GM18870 (cell line): ENCODE data around the gene RASGRP1.

Source experiments
- ATAC-seq: cut with Tn5 transposase; IDR thresholded peaks from one replicate; pipeline ENCODE4 v1.9.1; 2021; ENCODE audit warnings: moderate library complexity; ENCODE audit not compliant: unreplicated experiment

Gene RASGRP1

GRCh38 chr15:38463893-38464292 is 100.7 kb downstream of the RASGRP1 start:
- no peak for ATAC-seq

- peak; percentile 63 for ATAC-seq
Measured at GRCh38 chr15:38461066-38461833, 103.4 kb downstream of the RASGRP1 start.

GRCh38 chr15:38460543-38460942 is 104.1 kb downstream of the RASGRP1 start:
- ATAC-seq, result no peak

- ATAC-seq, result no peak
Measured at GRCh38 chr15:38459480-38459879, 105.1 kb downstream of the RASGRP1 start.

- ATAC-seq, result no peak
Measured at GRCh38 chr15:38458646-38459045, 106.0 kb downstream of the RASGRP1 start.

- ATAC-seq, result no peak
Measured at GRCh38 chr15:38455092-38455491, 109.5 kb downstream of the RASGRP1 start.

- peak; percentile 17 for ATAC-seq
Measured at GRCh38 chr15:38454696-38455090, 109.9 kb downstream of the RASGRP1 start.

GRCh38 chr15:38453971-38454695 is 110.5 kb downstream of the RASGRP1 start, which contains the start of gene FAM98B:
FAM98B (plus strand) TSS chr15:38454127; CDS start chr15:38454162, 35 bp downstream.
- ATAC-seq, result peak; percentile 73

- no peak for ATAC-seq
Measured at GRCh38 chr15:38441130-38441519, 123.5 kb downstream of the RASGRP1 start.

- peak; percentile 75 for ATAC-seq
Measured at GRCh38 chr15:38440353-38441129, 124.1 kb downstream of the RASGRP1 start.
